ENCODE data around the gene CDH3. TPM values are rescaled to one million over a fixed set of nuclear protein-coding genes. Genes with fewer than 3 reads are reported as not detected.

CDH3 gene
- total RNA-seq, 1 donor from 2014 or later: 3.4 TPM

DNA sequence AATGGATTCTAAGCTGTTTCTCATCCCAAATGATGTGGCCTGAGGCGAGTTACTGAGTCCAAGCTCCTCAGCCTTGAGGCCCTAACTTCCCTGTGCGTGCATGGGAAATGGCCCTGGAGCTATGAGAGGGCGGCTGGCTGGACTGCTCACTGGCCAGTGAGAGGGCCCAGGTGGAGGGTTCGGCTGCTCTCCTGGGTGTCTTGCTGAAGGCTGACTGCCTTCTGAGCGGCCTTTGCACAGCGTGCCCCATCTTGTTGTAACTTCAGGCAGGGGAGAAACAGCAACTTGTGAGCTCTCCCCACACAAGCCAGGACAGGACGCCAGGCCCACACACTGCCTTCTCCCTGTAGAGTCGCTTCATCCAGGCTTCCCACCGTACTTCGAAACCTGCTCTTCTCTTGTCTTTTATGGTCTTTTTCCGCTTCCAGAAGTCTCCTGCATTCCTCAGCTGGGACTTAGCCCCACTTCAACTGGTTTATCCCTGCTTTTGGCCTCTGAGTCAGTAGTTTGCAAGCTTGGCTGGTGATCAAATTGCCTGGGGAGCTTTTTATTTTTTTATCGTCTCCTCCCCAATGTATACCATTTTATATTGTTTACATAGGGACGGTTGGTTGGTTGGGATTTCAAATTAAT is 13.3 kb downstream of the CDH3 start:
- no peak overlapping the region for H3K4me3 ChIP-seq

DNA sequence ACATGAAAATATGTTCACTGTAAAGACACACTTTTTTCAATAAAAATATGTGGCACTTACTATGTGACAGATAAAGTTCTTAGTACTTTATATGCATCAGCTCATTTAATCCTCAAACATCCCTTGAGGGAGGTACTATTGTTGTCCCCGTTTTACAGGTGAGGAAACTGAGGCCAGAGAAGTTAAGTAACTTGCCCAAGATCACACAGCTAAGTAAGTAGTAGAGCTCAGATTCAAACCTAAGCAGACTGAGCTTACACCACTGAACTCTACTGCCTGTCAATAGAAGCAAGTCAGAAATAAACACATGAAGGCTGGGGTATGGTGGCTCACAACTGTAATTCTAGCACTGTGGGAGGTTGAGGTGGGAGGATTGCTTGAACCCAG is 13.9 kb downstream of the CDH3 start:
- no peak for ATAC-seq

More for the DNA sequence above, 13.3 kb downstream of the CDH3 start:
- Histone ChIP-seq H3K36me3 (no peaks in the 10 kb centered on the region), H3K27me3 (ENCODE audit: low read depth) (no peaks in the 10 kb centered on the region), H3K4me1 (no peaks in the 10 kb centered on the region), H3K27ac (no peak overlapping the region), H3K9me3 (no peaks in the 10 kb centered on the region)
- no peak for DNase-seq
- peak; percentile 57 to 67 for ATAC-seq
- intact Hi-C loops (cut with DNase I): no loop called here
- TF ChIP-seq, protein P1, sequence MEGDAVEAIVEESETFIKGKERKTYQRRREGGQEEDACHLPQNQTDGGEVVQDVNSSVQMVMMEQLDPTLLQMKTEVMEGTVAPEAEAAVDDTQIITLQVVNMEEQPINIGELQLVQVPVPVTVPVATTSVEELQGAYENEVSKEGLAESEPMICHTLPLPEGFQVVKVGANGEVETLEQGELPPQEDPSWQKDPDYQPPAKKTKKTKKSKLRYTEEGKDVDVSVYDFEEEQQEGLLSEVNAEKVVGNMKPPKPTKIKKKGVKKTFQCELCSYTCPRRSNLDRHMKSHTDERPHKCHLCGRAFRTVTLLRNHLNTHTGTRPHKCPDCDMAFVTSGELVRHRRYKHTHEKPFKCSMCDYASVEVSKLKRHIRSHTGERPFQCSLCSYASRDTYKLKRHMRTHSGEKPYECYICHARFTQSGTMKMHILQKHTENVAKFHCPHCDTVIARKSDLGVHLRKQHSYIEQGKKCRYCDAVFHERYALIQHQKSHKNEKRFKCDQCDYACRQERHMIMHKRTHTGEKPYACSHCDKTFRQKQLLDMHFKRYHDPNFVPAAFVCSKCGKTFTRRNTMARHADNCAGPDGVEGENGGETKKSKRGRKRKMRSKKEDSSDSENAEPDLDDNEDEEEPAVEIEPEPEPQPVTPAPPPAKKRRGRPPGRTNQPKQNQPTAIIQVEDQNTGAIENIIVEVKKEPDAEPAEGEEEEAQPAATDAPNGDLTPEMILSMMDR (IDR thresholded peaks at IDR 0.05): no peak

DNA sequence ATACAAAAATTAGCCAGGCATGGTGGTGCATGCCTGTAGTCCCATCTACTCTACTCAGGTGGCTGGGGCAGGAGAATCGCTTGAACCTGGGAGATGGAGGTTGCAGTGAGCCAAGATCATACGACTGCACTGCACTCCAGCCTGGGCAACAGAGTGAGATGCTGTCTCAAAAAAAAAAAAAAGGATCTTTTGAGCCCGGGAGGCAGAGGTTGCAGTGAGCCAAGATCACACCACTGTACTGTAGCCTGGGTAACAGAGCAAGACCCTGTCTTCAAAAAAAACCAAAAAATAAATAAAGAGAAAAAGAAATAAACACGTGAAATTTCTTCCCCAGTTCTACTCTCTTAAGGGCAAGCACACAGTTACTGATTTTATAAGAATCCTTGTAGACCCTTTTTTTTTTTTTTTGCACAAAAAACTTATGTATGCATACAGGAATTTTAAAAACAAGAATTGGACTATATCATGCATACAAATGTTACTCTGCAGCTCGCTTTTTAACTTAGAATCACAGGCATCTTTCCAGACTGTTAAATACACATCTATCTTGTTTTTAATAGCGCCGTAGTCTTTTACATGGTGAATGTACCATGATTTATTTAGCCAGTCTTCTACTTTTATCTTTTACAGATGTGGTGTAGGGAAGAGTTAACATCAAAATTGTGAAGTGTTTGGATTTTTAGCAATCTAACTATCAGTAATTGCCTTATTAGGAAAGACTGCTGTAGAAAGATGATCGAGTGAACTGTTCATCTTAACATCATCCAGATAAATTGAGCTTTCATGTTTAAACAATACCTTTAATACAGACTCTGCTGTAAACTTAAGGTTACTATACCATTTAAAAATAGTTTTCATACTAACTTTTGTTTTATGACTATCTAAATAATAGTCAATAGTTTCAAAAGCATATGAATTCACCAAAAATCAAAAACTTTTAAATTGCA is 14.6 kb downstream of the CDH3 start:
- DNase-seq (no peak), ATAC-seq (no peak)
- no peak overlapping the region for H3K4me3 ChIP-seq
- intact Hi-C loops (cut with DNase I): no loop called here
- H3K9me3 ChIP-seq: no peaks in the 10 kb centered on the region
- H3K27me3 ChIP-seq (ENCODE audit: low read depth): no peaks in the 10 kb centered on the region
- H3K36me3 ChIP-seq: no peaks in the 10 kb centered on the region
- H3K27ac ChIP-seq: no peak overlapping the region
- no peaks in the 10 kb centered on the region for H3K4me1 ChIP-seq
- TF ChIP-seq, protein P1 (IDR thresholded peaks at IDR 0.05): no peak

More for the DNA sequence above, 13.9 kb downstream of the CDH3 start:
- DNase-seq: no peak
- Histone ChIP-seq H3K4me1 (no peaks in the 10 kb centered on the region), H3K27me3 (ENCODE audit: low read depth) (no peaks in the 10 kb centered on the region), H3K27ac (no peak overlapping the region), H3K4me3 (no peak overlapping the region), H3K36me3 (no peaks in the 10 kb centered on the region), H3K9me3 (no peaks in the 10 kb centered on the region)
- intact Hi-C loops (cut with DNase I): no loop called here
- TF ChIP-seq, protein P1 (IDR thresholded peaks at IDR 0.05): no peak

DNA sequence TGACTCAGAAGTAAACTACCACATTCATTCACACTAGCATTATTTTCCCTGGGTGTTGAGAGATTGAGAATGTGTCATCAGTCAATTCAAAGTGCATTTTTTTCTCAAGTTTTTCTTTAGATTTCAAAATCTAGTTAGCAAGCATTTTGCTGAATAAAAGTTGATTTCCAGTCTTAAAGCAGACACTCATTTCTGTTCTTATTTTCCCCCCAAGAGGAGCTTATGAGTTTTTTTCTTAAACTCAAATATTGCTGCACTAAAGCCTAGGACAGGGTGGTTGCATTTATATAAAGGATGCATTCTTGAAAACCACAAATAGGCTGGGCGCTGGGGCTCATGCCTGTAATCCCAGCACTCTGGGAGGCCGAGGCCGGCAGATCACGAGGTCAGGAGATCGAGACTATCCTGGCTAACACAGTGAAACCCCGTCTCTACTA is 15.3 kb downstream of the CDH3 start:
- ATAC-seq (no peak), DNase-seq (no peak)
- no peaks in the 10 kb centered on the region for H3K27me3 ChIP-seq (ENCODE audit: low read depth)
- TF ChIP-seq, protein P1 (IDR thresholded peaks at IDR 0.05): no peak
- H3K9me3 ChIP-seq: no peaks in the 10 kb centered on the region
- no peaks in the 10 kb centered on the region for H3K36me3 ChIP-seq
- no peak overlapping the region for H3K4me3 ChIP-seq
- H3K27ac ChIP-seq: no peak overlapping the region
- intact Hi-C loops (cut with DNase I): no loop called here
- H3K4me1 ChIP-seq: no peaks in the 10 kb centered on the region

DNA sequence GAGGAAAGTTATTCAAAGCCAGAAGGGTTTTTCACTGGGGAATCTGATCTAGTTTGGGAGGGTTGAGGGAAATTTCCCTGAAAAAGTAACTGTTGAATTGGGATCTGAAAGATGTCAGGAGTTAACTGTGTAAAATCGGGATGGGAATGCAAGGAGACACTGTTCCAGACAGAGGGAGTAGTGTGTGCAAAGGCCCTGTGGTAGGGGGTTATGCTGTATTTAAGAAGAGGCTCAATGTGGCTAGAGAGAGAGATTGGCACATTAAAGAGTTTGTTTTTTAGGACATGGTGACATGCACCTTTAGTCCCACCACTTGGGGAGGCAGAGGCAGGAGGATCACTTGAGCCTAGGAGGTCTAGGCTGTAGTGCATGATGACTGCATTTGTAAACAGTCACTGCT is 16.9 kb downstream of the CDH3 start:
- H3K36me3 ChIP-seq: no peaks in the 10 kb centered on the region
- H3K4me1 ChIP-seq: no peaks in the 10 kb centered on the region
- DNase-seq (peak; percentile 0), ATAC-seq (no peak)
- H3K27ac ChIP-seq: no peak overlapping the region
- intact Hi-C loops (cut with DNase I): no loop called here
- TF ChIP-seq, protein P1 (IDR thresholded peaks at IDR 0.05): no peak
- no peaks in the 10 kb centered on the region for H3K9me3 ChIP-seq
- no peaks in the 10 kb centered on the region for H3K27me3 ChIP-seq (ENCODE audit: low read depth)
- H3K4me3 ChIP-seq: no peak overlapping the region
